Caco-2 (cell line): ENCODE results near the gene FAM131B. TPM values are rescaled to one million over a fixed set of nuclear protein-coding genes. Genes with fewer than 3 reads are reported as not detected.

ENCODE experiments used
- BruUV-seq: library from RNA; stranded (reverse); fragments of 400-500 nt; replicated peaks from 2 replicates; lab custom pipeline; 2021; lab: Mats Ljungman, UMichigan
- CTCF ChIA-PET: fragments of 300-600 bp; sonication (Branson Sonifier 250); formaldehyde crosslinking; loops from one replicate; lab custom pipeline; 2022; ENCODE audit warnings: antibody characterized with exemption; lab: Charles Lee
- POLR2A ChIA-PET: fragments of 300-600 bp; sonication (Branson Sonifier 250); formaldehyde crosslinking; loops from one replicate; lab custom pipeline; 2022; ENCODE audit warnings: antibody characterized with exemption; lab: Charles Lee
- DNase-seq, 2 experiments: peaks; one replicate each; pipeline versions ENCODE4 v3.0.0 to v3.0.0-alpha.2; 2020 to 2022
- H3K27me3 ChIP-seq: replicated peaks from 2 replicates; pipeline ENCODE4 v1.6.0; 2011; ENCODE audit warnings: low read length; ENCODE audit not compliant: control insufficient read depth, insufficient read depth
- H3K36me3 ChIP-seq: 2 replicates; pipeline ENCODE4 v1.5.1; 2011; ENCODE audit warnings: low read length; ENCODE audit not compliant: control insufficient read depth, insufficient read depth
- H3K4me1 ChIP-seq: fragments of 250-450 bp; sonication (Bioruptor Pico); 2 replicates; pipeline ENCODE4 v1.5.1; 2020; ENCODE audit warnings: mild to moderate bottlenecking
- H3K4me3 ChIP-seq: 2 replicates; pipeline ENCODE4 v1.5.1; 2011; ENCODE audit warnings: low read depth, mild to moderate bottlenecking, control low read depth, low read length
- H3K9me3 ChIP-seq: fragments of 250-450 bp; sonication (Bioruptor Pico); 2 replicates; pipeline ENCODE4 v1.5.1; 2020; ENCODE audit warnings: mild to moderate bottlenecking, moderate library complexity
- H3K27ac Mint-ChIP-seq: one replicate; pipeline ENCODE4 v1.8.0; 2022; ENCODE audit warnings: mixed read lengths; ENCODE audit not compliant: unreplicated experiment
- H3K27me3 Mint-ChIP-seq: one replicate; pipeline ENCODE4 v1.8.0; 2022; ENCODE audit warnings: mixed read lengths; ENCODE audit not compliant: insufficient read depth, unreplicated experiment
- H3K36me3 Mint-ChIP-seq: one replicate; pipeline ENCODE4 v1.8.0; 2022; ENCODE audit warnings: mild to moderate bottlenecking, mixed read lengths; ENCODE audit not compliant: insufficient read depth, unreplicated experiment
- H3K4me1 Mint-ChIP-seq: one replicate; pipeline ENCODE4 v1.8.0; 2022; ENCODE audit warnings: low read depth, mixed read lengths; ENCODE audit not compliant: unreplicated experiment
- H3K4me3 Mint-ChIP-seq: one replicate; pipeline ENCODE4 v1.8.0; 2022; ENCODE audit warnings: mild to moderate bottlenecking, moderate library complexity, mixed read lengths; ENCODE audit not compliant: unreplicated experiment
- H3K9me3 Mint-ChIP-seq: one replicate; pipeline ENCODE4 v1.8.0; 2022; ENCODE audit warnings: mixed read lengths; ENCODE audit not compliant: unreplicated experiment
- CTCF ChIP-seq, 2 experiments: fragments of 200-600 bp in 1 of 2; IDR thresholded peaks; 1 replicate in 1 of 2; 2 replicates in 1 of 2; pipeline versions ENCODE4 v1.5.1 to v1.8.0; 2011 to 2022; ENCODE audit warnings: antibody characterized with exemption in 1 of 2, control low read depth in 1 of 2, inconsistent platforms in 1 of 2, low read depth in 1 of 2, low read length in 1 of 2, mild to moderate bottlenecking in 1 of 2, moderate library complexity in 1 of 2; ENCODE audit not compliant: insufficient read depth in 1 of 2, severe bottlenecking in 1 of 2, unreplicated experiment in 1 of 2
- intact Hi-C: fragments of 100-400 bp; cut with micrococcal nuclease; formaldehyde crosslinking; loops from one replicate; pipeline ENCODE4 v1.10.0; 2022; ENCODE audit not compliant: unreplicated experiment
- total RNA-seq: library from RNA; stranded (reverse); gene quantifications from 2 replicates; pipeline ENCODE4 v1.2.3, GENCODE V29; 2022

Gene FAM131B
- total RNA-seq, 1 experiment from 2014 or later: 22.3 TPM

- Mint-ChIP-seq H3K27me3 (no peaks in the 10 kb centered on the region), H3K4me1 (no peaks in the 10 kb centered on the region), H3K4me3 (no peak overlapping the region), H3K36me3 (no peaks in the 10 kb centered on the region), H3K9me3 (no peaks in the 10 kb centered on the region), H3K27ac (peak overlapping the region; percentile 6)
- Histone ChIP-seq H3K36me3 (no peaks in the 10 kb centered on the region), H3K4me1 (no peaks in the 10 kb centered on the region), H3K4me3 (no peak overlapping the region), H3K27me3 (no peaks in the 10 kb centered on the region), H3K9me3 (no peaks in the 10 kb centered on the region)
- no peak for DNase-seq
- intact Hi-C loops: no loop called here
- ChIA-PET POLR2A (no interaction called here), CTCF (no interaction called here)
- TF ChIP-seq CTCF (IDR thresholded peaks at IDR 0.05; ENCODE audit: insufficient read depth in 1 of 2, low read depth in 1 of 2, low read length in 1 of 2, severe bottlenecking in 1 of 2, unreplicated experiment in 1 of 2): no peak
- no TSS peak for BruUV-seq
Measured at GRCh38 chr7:143329471-143330170, 32.9 kb downstream of the FAM131B start.

- CTCF ChIA-PET: no interaction called here
Measured at GRCh38 chr7:143327903-143328302, 34.6 kb downstream of the FAM131B start.

GRCh38 chr7:143325240-143325639 is 37.3 kb downstream of the FAM131B start:
- POLR2A ChIA-PET: no interaction called here
- no TSS peak for BruUV-seq

More at GRCh38 chr7:143327903-143328302, 34.6 kb downstream of the FAM131B start:
- no peak for DNase-seq
- POLR2A ChIA-PET: no interaction called here
- Histone ChIP-seq H3K27me3 (no peaks in the 10 kb centered on the region), H3K36me3 (no peaks in the 10 kb centered on the region), H3K4me3 (no peak overlapping the region), H3K9me3 (no peaks in the 10 kb centered on the region), H3K4me1 (no peaks in the 10 kb centered on the region)
- Mint-ChIP-seq H3K9me3 (no peaks in the 10 kb centered on the region), H3K27me3 (no peaks in the 10 kb centered on the region), H3K4me3 (no peak overlapping the region), H3K27ac (no peak overlapping the region), H3K4me1 (no peaks in the 10 kb centered on the region), H3K36me3 (no peaks in the 10 kb centered on the region)
- BruUV-seq: no TSS peak
- TF ChIP-seq CTCF (IDR thresholded peaks at IDR 0.05; ENCODE audit: insufficient read depth in 1 of 2, low read depth in 1 of 2, low read length in 1 of 2, severe bottlenecking in 1 of 2, unreplicated experiment in 1 of 2): no peak
- intact Hi-C loops: no loop called here

More at GRCh38 chr7:143325240-143325639, 37.3 kb downstream of the FAM131B start:
- no peaks in the 10 kb centered on the region for H3K9me3 ChIP-seq
- no peaks in the 10 kb centered on the region for H3K4me1 ChIP-seq
- H3K4me1 Mint-ChIP-seq: no peaks in the 10 kb centered on the region
- no peak for TF ChIP-seq CTCF (IDR thresholded peaks at IDR 0.05; ENCODE audit: insufficient read depth in 1 of 2, low read depth in 1 of 2, low read length in 1 of 2, severe bottlenecking in 1 of 2, unreplicated experiment in 1 of 2)
- H3K27me3 ChIP-seq: no peaks in the 10 kb centered on the region
- H3K27ac Mint-ChIP-seq: no peak overlapping the region
- no peaks in the 10 kb centered on the region for H3K27me3 Mint-ChIP-seq
- no peak overlapping the region for H3K4me3 ChIP-seq
- no peaks in the 10 kb centered on the region for H3K36me3 Mint-ChIP-seq
- no peak overlapping the region for H3K4me3 Mint-ChIP-seq
- no peak for DNase-seq
- H3K9me3 Mint-ChIP-seq: no peaks in the 10 kb centered on the region
- intact Hi-C loops: no loop called here
- CTCF ChIA-PET: no interaction called here
- H3K36me3 ChIP-seq: no peaks in the 10 kb centered on the region; the same call in 1 of the 2 replicates
